ENCODE measurements around the gene PLCB3.
A peak's percentile ranks its signal among the peaks of the same experiment; 100 is the strongest.

Gene PLCB3

DNA sequence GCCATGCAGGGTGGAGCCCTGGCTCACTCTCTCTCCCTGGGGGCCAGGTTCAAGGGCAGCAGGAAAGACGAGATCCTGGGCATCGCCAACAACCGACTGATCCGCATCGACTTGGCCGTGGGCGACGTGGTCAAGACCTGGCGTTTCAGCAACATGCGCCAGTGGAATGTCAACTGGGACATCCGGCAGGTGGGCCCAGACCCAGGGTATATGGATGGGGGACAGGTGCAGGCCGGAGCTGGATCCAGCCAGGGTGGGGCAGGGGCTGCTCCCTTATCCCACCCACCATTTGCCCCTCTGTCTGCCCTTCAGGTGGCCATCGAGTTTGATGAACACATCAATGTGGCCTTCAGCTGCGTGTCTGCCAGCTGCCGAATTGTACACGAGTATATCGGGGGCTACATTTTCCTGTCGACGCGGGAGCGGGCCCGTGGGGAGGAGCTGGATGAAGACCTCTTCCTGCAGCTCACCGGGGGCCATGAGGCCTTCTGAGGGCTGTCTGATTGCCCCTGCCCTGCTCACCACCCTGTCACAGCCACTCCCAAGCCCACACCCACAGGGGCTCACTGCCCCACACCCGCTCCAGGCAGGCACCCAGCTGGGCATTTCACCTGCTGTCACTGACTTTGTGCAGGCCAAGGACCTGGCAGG is 28.2 kb upstream of the PLCB3 start:
- peak; percentile 22 for DNase-seq

DNA sequence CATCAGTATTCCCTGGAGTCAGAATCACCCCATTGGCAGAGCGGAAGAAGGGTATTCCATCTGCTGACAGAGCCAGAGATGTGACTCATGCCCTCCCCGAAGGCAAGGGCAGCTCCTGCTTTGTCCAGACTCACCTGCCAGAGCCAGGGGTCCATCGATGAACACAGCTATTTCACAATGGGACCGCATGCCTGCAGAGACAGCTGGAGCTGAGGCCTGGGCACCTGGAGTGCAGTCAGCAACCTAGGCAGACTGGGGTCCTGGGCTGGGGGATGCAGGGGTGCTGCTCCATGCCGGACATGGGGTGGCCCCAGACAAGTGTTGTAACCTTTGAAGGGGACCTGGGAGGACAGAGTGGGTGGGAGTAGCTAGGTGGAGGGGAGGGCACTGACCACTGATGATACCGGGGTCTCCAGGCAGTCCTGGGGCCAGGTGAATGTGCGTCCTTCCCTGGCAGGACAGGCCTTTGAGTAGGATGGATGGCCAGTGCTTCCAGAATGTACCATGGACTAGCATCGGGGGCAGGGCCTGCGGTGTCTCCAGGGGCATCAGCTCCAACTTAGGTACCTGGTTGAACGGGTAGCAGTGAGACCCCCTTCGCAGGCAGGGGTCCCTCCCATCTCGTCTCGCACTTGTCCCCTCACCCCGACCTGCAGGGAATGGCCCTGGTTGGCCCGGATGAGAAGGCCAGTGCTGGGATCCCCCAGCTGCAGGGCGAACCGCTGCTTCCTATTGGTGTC is 27.0 kb upstream of the PLCB3 start:
- DNase-seq: no peak

DNA sequence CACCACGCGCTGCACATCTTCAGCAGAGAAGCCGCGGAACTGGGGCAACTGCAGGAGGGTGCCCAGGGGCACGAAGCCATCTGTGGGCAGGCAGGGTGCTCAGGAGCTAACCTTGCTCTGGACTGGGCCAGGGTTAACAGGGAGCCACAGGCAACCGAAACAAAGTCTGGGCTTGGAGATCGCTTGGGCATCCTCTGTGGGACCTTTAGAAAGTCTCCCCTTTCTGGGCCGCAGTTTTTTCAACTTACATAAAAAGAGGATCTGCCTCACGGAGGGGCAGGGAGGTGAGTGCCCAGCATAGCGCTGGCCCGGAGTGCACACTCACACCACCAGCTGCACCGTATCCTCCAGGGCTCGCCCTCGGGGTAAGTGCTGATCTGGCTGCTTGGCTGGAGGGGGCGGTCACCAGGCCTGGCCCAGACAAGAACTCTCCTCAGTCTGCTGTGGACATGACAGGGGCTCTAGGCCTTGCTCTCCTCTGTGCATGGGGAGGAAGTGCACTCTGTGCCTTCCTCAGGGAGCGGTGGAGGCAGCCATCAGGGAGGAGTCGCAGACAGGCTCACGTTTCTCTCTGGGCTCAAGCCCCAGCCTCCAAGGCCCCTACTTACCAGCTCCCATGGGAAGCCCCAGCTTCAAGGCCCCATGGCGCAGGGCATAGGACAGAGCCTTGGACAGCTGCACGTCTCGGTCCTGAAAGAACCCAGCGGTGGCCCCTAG is 26.3 kb upstream of the PLCB3 start:
- DNase-seq: no peak

DNA sequence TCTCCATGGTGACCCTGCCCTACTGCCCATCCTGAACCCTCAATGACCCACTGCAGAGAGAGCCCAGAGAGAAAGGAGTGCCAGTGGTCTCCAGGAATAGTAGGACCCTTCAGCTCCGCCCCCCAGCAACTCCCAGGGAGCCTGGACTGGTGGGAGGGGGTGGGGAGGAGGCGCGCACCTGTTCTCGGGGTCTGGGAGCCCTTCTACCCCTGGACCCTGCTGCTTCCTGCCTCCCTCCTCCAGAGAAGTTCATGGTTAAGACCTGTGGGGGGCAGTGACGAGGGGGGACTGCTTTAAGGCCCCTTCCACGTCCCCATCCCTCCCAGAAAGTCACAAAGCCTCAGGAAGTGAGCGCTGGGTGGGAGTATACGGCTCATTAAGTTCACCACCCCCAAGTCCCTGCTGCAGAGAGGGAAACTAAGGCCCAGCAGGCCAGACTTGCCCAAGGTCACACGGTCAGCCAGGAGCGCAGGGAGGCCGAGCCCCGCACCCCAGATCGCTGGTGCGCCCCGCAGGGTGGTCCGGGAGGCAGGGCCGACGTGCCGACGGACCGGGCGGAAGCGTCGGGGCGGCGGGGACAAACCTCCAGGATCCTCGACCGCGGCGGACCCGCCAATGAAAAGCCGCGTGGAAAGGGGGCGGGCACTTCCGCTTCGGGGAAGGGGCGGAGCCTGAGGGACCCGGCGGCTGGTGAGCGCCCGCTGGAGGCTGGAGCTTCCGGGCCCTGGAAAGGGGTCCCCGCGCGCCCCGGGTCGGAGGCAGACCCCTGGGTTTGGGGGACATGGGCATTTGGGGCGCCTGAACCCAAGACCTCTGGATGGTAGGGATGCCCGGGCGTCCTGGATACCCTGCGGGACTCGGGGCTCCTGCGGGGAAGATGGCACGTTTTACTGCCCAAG is 25.5 kb upstream of the PLCB3 start, which contains the start of the genes NUDT22 and TRPT1:
TSS of gene NUDT22 (plus strand) at position 667 of the 899 bp plus-strand sequence. CDS start 379 bp downstream, outside the sequence.
TSS of gene TRPT1 (minus strand) at position 579 of the 899 bp plus-strand sequence. CDS start at position 253, 326 bp downstream.
- DNase-seq: peak; percentile 25

DNA sequence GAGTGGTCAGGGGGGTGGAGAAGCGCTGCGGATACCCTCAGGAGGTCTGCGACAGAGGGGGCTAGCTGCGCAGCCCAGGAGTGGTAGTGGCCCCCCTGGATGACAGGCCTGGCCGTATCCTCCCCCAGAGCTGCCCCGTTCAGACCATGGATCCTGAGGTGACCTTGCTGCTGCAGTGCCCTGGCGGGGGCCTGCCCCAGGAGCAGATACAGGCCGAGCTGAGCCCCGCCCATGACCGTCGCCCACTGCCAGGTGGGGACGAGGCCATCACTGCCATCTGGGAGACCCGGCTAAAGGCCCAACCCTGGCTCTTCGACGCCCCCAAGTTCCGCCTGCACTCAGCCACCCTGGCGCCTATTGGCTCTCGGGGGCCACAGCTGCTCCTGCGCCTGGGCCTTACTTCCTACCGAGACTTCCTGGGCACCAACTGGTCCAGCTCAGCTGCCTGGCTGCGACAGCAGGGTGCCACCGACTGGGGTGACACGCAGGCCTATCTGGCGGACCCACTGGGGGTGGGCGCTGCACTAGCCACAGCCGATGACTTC is 24.8 kb upstream of the PLCB3 start:
- peak; percentile 54 for DNase-seq

DNA sequence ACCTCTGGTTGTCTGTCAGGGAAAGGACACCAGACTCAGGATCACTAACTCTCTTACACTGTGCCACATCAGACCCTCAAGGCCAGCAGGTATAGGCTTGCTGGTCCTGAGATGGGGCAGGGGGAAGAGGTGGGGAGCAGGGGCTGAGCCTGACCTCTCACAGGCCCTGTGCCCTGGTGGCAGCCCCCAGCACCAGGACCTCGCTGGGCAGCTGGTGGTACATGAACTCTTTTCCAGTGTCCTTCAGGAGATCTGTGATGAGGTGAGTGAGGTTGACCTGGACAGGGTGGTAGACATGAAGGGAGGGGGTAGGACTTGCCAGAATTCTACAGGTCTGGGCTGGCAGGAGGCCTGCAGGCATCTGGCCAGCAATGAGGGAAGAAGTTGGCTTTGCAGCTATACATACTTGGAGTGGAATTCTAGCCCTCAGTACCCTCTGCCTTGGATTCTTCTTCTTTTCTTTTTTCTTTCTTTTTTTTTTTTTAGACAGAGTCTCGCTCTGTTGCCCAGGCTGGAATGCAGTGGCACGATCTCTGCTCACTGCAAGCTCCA is 23.8 kb upstream of the PLCB3 start:
- DNase-seq: no peak

DNA sequence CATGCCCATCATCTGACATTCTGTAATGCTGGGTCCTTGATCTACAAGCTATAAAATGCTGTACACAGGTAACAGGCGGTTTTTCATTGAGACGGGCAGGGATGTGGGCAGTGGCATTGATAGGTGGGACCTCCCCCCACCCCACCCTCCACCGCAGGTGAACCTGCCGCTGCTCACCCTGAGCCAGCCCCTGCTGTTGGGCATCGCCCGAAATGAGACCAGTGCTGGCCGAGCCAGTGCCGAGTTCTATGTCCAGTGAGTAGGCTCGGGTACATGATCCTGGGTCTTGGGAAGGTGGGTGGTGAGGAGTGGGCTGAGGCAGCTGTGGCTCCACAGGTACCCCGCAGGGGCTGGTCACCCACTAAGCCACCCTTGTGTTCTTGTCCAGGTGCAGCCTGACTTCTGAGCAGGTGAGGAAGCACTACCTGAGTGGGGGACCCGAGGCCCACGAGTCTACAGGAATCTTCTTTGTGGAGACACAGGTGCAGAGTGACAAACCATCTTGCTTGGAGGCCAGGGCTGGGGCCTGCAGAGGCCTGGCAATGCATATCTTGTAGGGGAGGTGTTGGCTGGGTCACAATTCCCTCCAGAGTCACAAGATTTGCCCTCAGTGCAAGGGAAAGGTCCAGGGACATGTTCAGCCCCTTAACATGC is 22.1 kb upstream of the PLCB3 start:
- no peak for DNase-seq

DNA sequence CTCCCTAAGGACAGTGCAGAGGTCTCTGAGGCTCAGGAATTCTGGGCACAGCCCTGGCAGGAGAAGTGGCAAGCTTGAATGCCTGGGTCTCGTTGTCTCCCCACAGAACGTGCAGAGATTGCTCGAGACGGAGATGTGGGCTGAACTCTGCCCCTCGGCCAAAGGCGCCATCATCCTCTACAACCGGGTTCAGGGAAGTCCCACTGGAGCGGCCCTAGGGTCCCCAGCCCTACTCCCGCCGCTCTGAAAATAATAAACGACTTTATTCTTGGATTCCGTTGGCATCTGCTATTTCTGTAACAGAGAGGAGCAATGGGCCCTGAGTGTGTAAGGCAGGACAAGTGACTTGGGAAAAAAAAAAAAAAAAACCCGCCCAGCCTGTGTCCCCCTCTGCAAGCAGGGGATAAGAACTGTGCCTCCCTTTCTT is 21.6 kb upstream of the PLCB3 start:
- no peak for DNase-seq

DNA sequence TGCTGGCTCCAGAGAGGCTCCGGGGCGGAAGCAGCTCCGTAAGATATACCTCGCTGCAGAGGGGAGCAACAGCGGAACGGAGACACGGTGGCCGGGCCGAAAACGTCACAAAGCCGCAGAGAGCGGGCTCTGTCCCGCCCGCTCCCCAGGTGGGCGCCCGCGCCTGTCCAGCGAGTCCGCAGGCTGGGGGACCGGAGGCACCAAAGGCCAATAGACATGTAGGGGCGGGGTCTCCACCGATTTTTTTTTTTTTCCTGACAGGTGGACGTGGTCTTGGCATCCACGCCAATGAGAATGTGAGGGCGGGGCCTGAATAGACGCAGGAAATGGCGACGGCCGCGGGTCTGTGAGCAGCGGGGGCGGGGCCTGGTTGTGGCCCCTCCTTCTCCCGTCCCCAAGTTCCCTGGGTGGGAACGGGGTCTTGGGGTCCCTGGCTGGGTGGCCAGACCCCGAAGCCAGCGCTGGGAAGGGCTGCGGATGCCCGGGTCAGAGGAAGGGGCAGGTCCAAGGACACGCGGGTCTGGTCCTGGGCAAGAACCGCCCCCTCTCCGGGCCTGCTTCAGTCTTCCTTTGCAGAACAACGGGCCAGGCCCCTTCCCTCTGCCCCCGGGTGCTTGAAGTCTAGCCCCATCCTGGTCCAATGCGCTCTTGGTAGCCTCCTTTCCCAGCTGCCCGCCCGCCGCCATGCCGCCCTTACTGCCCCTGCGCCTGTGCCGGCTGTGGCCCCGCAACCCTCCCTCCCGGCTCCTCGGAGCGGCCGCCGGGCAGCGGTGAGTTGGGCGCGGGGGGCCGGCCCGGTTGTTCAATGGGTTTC is 21.0 kb upstream of the PLCB3 start, which contains the start of gene DNAJC4:
TSS of gene DNAJC4 (plus strand) at position 378 of the 814 bp plus-strand sequence. CDS start at position 685, 307 bp downstream.
- peak; percentile 64 for DNase-seq

DNA sequence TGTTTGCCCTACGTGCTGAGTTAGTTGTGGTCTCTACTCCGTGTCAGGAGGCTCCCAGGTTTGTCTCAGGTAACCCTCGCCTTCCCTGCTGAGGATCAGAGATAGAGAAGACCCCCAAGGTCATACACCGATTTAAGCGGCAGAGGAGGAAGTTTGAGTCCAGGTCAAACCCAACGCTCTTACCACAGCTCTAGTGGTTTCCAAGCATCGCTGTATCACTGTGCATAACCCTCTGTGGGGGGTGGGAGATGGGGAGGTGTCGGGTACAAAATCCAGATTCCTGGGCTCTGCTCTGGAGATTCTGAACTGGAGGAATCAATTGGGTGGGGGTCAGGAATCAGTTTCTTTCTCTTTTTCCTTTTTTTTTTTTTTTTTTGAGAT is 20.4 kb upstream of the PLCB3 start:
- DNase-seq: no peak

DNA sequence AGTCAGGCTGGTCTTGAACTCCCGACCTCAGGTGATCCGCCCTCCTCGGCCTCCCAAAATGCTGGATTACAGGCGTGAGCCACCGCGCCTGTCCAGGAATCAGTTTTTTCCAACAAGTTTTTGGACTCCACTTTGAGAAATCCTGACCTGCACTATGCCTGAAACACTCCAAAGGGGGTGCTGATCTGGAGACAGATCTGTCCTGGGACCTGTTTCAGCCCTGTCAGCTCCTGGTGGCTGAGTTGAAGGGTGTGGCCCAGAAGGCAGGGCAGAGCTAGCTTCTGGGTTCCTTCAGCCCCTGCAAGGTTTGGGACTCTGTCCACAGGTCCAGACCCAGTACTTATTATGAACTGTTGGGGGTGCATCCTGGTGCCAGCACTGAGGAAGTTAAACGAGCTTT is 19.8 kb upstream of the PLCB3 start:
- no peak for DNase-seq

DNA sequence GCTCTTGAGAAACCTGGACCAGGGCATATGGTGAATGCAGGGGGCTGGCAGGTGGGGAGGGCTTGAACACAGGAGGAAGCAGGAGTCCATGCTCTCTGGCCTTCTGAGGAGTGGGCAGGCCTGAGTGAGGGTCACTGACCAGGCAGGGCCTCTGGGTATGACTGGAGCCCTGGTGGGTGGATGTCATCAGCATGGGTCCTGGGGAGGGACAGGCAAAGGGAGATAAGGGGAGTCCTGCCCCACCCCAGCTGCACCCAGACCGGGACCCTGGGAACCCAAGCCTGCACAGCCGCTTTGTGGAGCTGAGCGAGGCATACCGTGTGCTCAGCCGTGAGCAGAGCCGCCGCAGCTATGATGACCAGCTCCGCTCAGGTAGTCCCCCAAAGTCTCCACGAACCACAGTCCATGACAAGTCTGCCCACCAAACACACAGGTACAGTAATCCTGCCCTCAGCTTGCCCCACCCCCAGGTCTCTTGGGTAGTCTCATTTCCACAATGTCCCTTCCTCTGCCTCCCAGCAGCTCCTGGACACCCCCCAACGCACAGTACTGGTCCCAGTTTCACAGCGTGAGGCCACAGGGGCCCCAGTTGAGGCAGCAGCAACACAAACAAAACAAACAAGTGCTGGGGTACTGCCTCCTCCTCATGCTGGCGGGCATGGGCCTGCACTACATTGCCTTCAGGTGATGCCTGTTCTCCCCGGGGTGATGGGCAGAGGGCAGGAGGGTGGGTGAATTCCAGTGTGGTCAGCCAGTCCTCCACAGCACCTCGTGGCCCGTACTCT is 19.0 kb upstream of the PLCB3 start:
- DNase-seq: no peak

DNA sequence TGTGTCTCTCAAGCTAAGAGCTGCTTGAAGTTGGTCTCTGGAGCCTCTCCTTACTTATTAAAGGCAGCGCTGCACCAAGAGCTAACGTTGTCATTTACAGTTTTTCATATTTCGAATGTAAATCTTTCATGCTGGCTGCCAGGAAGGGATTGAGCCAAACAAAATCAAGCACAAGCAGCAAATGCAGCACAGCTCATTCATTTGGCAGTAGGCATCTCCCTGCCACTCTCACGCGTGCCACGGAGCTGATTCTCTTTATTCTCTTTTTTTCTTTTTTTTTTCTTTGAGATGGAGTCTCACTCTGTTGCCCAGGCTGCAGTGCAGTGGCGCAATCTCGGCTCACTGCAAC is 18.4 kb upstream of the PLCB3 start:
- no peak for DNase-seq

DNA sequence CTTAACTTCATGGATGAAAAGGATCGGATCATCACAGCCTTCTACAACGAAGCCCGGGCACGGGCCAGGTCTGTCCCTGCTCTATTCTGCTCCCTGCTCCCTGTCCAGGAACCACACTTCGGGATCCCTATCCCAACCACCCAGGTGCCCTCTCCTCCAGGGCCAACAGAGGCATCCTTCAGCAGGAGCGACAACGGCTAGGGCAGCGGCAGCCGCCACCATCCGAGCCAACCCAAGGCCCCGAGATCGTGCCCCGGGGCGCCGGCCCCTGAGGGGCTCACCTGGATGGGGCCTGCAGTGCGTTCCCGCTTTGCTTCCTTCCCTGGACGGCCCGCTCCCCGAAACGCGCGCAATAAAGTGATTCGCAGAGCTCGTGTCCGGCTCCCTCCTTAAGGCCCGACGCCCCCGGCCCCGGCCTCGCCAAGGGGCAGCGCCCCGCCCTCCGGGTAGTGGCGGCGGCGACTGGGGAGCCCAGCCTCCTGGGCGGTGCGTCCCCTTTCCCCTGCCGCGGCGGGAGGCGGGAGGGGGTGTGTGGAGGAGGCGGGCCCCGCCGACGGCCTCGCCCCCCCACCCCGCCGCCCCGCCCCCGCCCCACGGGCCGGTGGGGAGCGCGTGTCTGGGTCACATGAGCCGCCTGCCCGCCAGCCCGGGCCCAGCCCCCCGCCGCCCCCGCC is 17.3 kb upstream of the PLCB3 start, which contains the start of gene VEGFB:
TSS of gene VEGFB (plus strand) at position 672 of the 674 bp plus-strand sequence. CDS start 250 bp downstream, outside the sequence.
- DNase-seq: no peak

DNA sequence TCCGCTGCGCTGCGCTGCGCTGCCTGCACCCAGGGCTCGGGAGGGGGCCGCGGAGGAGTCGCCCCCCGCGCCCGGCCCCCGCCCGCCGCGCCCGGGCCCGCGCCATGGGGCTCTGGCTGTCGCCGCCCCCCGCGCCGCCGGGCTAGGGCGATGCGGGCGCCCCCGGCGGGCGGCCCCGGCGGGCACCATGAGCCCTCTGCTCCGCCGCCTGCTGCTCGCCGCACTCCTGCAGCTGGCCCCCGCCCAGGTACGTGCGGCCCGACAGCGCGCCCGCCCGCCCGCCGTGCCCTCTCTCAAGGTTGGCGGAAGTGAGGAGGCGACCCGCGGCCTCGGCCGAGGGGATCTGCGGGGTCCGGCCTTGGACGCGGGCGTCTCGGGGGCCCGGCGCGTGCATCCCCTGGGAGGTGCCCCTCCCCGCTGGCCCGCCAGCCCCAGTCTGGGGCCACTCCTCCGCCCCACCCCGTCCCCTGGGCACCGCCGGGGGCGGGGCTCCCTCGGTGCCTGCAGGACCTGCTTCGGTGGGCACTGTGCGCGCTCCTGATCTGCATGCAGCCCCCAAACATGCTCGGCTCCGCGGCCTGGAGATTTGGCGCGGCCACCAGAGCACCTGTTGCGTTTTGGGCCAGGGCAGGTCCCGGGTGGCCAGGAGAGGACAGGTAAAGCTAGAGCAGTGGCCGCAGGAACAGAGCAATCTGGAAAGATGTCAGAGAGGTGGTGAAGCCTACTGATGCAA is 16.5 kb upstream of the PLCB3 start:
- no peak for DNase-seq

DNA sequence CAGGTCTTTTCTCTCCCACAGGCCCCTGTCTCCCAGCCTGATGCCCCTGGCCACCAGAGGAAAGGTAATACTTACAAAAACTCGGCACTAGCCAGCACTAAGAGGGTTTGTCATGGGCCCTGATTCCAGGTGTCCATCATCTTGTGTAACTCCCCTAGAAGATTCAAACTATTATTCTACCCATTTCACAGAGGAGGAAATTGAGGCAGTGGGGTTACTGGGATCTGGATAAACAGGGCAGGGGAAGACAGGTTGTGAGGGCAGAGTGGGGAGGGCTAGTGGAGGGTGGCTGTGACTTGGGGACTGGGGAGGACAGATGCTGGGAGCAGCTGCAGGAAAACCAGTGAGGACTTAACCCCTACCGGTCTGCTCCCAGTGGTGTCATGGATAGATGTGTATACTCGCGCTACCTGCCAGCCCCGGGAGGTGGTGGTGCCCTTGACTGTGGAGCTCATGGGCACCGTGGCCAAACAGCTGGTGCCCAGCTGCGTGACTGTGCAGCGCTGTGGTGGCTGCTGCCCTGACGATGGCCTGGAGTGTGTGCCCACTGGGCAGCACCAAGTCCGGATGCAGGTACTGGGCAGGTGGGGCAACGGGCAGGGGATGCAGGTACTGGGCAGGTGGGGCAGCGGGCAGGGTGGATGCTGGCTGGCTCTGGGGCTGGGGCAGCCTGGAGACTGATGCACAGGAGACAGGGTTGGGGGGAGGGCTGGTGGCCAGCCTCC is 15.7 kb upstream of the PLCB3 start:
- no peak for DNase-seq

DNA sequence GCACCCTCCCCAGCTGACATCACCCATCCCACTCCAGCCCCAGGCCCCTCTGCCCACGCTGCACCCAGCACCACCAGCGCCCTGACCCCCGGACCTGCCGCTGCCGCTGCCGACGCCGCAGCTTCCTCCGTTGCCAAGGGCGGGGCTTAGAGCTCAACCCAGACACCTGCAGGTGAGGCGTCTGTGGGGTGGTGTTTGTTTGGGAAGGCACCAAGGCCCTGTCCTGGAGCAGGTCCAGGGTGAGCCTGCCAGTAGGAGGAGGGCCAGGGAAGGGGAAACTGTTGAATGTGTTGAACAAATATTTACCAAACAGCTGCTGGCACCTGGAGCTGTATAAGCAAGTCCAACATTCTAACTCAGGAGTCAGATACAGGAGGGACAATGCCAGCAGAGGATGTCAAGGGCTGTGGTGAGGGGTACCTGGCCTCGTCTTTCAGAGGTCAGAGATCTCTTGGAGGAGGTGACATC is 13.8 kb upstream of the PLCB3 start:
- DNase-seq: no peak

Data from NCI-H524 treated with DMSO at 0.1 percent for 48 hours (cell line).